Chondrocyte (in vitro differentiated cells): ENCODE results near the gene JAKMIP1. TPM values are rescaled to one million over a fixed set of nuclear protein-coding genes. Genes with fewer than 3 reads are reported as not detected.
A peak's percentile ranks its signal among the peaks of the same experiment; 100 is the strongest.

Source experiments
- DNase-seq: peaks from one replicate; pipeline ENCODE4 v3.0.0; 2021; ENCODE audit warnings: mixed read lengths, low spot score
- H3K27ac Mint-ChIP-seq: one replicate; pipeline ENCODE4 v1.8.0; 2021; ENCODE audit warnings: mild to moderate bottlenecking, moderate library complexity, mixed read lengths; ENCODE audit not compliant: unreplicated experiment
- H3K27me3 Mint-ChIP-seq: 2 replicates; pipeline ENCODE4 v1.8.0; 2021; ENCODE audit warnings: low read depth, mixed read lengths
- H3K36me3 Mint-ChIP-seq: 2 replicates; pipeline ENCODE4 v1.8.0; 2021; ENCODE audit warnings: low read depth, mixed read lengths
- H3K4me1 Mint-ChIP-seq: 2 replicates; pipeline ENCODE4 v1.8.0; 2021; ENCODE audit warnings: low read depth, mild to moderate bottlenecking, mixed read lengths
- H3K4me3 Mint-ChIP-seq: one replicate; pipeline ENCODE4 v1.8.0; 2021; ENCODE audit warnings: mild to moderate bottlenecking, moderate library complexity, mixed read lengths; ENCODE audit not compliant: unreplicated experiment
- H3K9me3 Mint-ChIP-seq: 2 replicates; pipeline ENCODE4 v1.8.0; 2021; ENCODE audit warnings: low read depth, mixed read lengths
- CTCF ChIP-seq: fragments of 200-600 bp; sonication (generic); IDR thresholded peaks from 2 replicates; pipeline ENCODE4 v1.5.0; 2021; ENCODE audit warnings: antibody characterized with exemption, mild to moderate bottlenecking, moderate library complexity
- total RNA-seq: library from RNA; stranded (reverse); gene quantifications from 3 replicates; pipeline ENCODE4 v1.2.1, GENCODE V29; 2021

JAKMIP1 gene
- total RNA-seq, 1 donor from 2014 or later, result 0.10 TPM

- H3K27me3 Mint-ChIP-seq, result peaks cover 52% of the 10 kb centered on the region
- TF ChIP-seq CTCF, result no peak
- H3K36me3 Mint-ChIP-seq, result no peaks in the 10 kb centered on the region
- H3K9me3 Mint-ChIP-seq, result no peaks in the 10 kb centered on the region
- H3K4me3 Mint-ChIP-seq, result no peak overlapping the region
- H3K27ac Mint-ChIP-seq, result no peak overlapping the region
- peaks cover 3% of the 10 kb centered on the region for H3K4me1 Mint-ChIP-seq
- DNase-seq, result no peak
These were observed 89.5 kb downstream of the JAKMIP1 start for GRCh38 chr4:6110681-6111353.

- no peaks in the 10 kb centered on the region for H3K9me3 Mint-ChIP-seq
- no peak for DNase-seq
- peak; percentile 39 for TF ChIP-seq CTCF
- peaks cover 48% of the 10 kb centered on the region for H3K27me3 Mint-ChIP-seq
- no peak overlapping the region for H3K27ac Mint-ChIP-seq
- H3K36me3 Mint-ChIP-seq, result no peaks in the 10 kb centered on the region
- H3K4me3 Mint-ChIP-seq, result no peak overlapping the region
- H3K4me1 Mint-ChIP-seq, result peaks cover 3% of the 10 kb centered on the region
These were observed 90.3 kb downstream of the JAKMIP1 start for GRCh38 chr4:6109842-6110560.

- no peak overlapping the region for H3K27ac Mint-ChIP-seq
- H3K27me3 Mint-ChIP-seq, result peaks cover 48% of the 10 kb centered on the region
- H3K4me1 Mint-ChIP-seq, result peaks cover 3% of the 10 kb centered on the region
- no peaks in the 10 kb centered on the region for H3K36me3 Mint-ChIP-seq
- peaks cover 5% of the 10 kb centered on the region for H3K9me3 Mint-ChIP-seq
- no peak for DNase-seq
- TF ChIP-seq CTCF, result no peak
- no peak overlapping the region for H3K4me3 Mint-ChIP-seq
These were observed 92.5 kb downstream of the JAKMIP1 start for GRCh38 chr4:6107886-6108285.

GRCh38 chr4:6107114-6107791 lies 93.1 kb downstream of the JAKMIP1 start:
- no peak overlapping the region for H3K4me3 Mint-ChIP-seq
- peaks cover 3% of the 10 kb centered on the region for H3K4me1 Mint-ChIP-seq
- H3K36me3 Mint-ChIP-seq, result no peaks in the 10 kb centered on the region
- DNase-seq, result no peak
- H3K27me3 Mint-ChIP-seq, result peaks cover 45% of the 10 kb centered on the region
- H3K27ac Mint-ChIP-seq, result no peak overlapping the region
- TF ChIP-seq CTCF, result no peak
- peaks cover 5% of the 10 kb centered on the region for H3K9me3 Mint-ChIP-seq

- TF ChIP-seq CTCF, result no peak
- Mint-ChIP-seq H3K27me3 (peaks cover 38% of the 10 kb centered on the region), H3K4me3 (no peak overlapping the region), H3K36me3 (no peaks in the 10 kb centered on the region), H3K27ac (no peak overlapping the region), H3K9me3 (peaks cover 5% of the 10 kb centered on the region), H3K4me1 (peaks cover 3% of the 10 kb centered on the region)
- DNase-seq, result no peak
These were observed 94.2 kb downstream of the JAKMIP1 start for GRCh38 chr4:6106156-6106555.
